Measurements from ENCODE around the gene TMEM184C.
A peak's percentile ranks its signal among the peaks of the same experiment; 100 is the strongest.

Gene TMEM184C

DNA sequence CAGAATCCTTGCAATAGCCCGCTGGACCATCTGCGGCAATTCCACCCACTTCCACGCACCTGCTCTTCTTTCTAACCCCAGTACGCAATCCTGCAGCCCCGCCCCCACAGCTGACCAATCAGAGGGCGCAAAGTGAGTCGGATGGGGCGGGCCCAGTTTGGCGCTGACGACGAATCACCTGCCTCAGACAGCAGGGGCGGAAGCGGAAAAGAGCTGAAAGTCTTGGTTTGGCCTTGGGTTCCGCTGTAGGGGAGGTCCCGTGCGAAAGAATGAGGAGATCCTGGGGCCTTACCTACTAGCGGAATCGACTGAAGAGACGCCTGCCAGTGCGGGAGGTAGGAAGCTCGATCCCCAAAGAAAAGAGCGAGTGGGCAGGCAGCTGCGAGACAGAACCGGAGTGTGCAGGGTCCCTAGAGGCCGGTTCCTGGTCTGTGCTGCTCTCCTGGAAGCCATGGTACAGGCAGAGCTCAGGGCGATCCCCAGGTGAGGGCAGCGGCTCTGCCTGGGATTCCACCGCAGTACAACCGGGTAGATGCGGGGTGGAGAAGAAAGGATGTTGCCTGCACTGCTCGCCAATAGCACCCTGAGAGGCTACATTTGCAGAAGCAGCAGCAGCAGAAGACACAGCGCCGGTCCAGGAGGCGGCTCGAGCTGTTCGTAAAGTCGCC lies at the start of gene TMEM184C:
Gene TMEM184C (plus strand): TSS at position 225 of the 668 bp plus-strand sequence. CDS start 560 bp downstream, outside the sequence.
- peak; percentile 100 for DNase-seq

DNA sequence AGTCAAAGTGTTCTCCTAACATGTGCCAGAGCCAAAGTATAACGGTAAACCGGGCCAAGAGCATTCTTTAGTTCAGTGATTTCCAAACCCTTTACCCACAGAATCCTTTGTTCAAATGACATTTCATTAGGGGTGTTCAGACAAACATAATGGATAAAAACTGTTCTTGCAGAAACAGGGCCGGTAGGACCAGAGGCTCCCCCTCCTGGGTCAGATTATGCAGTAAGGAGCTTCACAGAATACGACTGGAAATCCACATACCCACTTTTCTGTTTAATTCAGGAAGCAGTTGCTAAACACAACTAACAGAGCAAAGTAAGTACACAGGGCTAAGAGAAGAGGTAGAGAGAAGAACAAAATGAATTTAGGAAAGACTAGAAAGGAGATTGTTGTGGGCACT lies 46.6 kb upstream of the TMEM184C start:
- no peak for DNase-seq

DNA sequence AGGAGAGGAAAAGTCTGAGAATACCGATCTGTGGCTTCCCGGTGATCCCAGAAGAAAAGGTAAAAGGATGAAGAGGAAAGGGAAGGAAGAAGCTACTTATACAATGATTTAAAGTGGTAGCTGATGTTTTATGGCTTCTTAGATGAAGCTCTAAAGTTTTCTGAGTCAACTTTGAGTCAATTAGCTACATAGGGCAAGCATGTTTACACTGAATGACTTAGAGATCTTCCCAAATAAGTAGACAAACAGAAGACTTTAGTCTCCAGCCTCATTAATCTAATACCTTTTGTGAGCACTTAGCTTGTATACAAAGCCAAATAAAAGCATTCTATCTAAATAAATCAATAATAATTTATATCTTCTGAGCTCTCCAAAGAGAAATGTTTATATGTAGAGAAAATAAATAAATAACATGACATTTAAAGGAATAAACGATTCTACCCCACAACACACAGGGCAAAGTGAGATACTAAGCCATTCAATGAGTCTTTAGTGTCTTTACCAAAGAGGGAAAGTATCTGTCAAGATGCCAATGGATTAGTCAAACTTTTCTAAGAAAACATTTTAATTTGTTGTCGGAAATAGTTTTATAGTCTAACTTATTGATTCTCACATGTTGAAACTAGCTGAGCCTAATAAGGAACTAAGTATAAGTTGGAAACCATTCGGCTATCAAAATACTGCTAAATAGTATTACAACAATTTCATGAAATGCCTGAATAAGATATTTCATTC lies 46.0 kb upstream of the TMEM184C start:
- DNase-seq: no peak

DNA sequence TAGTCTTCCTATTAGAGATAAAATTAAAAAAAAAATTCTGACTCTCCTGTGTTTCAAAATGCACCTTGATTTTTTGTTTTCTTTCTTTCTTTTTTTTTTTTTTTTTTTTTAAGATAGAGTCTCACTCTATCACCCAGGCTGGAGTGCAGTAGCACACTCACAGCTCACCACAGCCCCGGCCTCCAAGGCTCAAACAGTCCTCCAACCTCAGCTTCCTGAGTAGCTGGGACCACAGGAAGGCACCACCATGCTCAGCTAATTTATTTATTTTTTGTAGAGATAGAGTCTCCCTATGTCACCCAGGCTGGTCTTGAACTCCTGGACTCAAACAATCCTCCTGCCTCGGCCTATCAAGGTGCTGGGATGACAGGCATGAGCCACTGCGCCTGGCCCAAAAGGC lies 41.1 kb upstream of the TMEM184C start:
- no peak for DNase-seq

DNA sequence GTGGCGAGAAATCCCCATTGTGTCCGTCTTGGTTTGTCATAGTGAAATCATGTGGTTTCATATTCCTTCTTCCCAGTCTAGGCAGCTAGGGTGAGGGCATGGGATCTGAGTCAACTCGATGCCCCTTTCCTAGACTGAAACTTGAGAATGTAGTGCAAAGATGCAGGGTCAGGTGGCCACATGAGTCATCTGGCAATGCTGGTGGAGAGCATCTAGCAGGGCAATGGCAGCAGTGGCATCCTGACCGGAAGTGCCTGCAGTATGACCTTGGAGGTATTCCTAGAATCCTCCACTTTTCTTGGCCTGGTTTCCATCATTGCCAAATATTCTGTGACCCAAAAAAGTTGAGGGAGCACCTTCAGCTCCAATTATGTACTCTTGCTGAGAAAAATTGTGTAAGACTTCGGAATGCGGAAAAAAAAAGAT lies 39.1 kb upstream of the TMEM184C start:
- no peak for DNase-seq

DNA sequence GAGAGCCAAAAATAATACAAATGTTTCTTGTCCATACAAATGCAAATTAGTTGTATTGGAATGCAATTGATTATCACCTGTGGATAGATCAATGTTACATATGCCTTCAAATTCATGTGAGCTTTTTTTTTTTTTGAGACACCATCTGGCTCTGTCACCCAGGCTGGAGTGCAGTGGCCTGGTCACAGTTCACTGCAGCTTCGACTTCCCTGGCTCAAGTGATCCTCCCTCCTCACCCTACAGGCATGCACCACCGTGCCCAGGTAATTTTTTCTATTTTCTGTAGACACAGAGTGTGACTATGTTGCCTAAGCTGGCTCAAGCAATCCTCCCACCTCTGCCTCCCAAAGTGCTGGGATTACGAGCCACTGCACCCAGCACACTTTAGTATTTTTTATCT lies 38.6 kb upstream of the TMEM184C start:
- DNase-seq: no peak

DNA sequence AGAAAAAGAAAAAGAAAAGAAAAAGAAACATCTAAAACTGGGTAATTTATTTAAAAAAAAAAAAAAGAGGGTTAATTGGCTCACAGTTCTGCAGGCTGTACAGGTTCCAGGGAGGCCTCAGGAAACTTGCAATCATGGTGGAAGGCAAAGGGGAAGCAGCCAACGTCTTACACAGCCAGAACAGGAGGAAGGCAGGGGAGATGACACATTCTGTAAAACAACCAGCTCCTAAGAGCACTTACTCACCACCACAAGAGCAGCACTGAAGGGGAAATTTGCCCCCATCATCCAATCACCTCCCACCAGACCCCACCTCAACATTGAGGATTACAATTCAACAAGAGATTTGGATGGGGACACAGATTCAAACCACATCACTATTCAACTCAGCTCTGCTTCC lies 36.8 kb upstream of the TMEM184C start:
- no peak for DNase-seq

DNA sequence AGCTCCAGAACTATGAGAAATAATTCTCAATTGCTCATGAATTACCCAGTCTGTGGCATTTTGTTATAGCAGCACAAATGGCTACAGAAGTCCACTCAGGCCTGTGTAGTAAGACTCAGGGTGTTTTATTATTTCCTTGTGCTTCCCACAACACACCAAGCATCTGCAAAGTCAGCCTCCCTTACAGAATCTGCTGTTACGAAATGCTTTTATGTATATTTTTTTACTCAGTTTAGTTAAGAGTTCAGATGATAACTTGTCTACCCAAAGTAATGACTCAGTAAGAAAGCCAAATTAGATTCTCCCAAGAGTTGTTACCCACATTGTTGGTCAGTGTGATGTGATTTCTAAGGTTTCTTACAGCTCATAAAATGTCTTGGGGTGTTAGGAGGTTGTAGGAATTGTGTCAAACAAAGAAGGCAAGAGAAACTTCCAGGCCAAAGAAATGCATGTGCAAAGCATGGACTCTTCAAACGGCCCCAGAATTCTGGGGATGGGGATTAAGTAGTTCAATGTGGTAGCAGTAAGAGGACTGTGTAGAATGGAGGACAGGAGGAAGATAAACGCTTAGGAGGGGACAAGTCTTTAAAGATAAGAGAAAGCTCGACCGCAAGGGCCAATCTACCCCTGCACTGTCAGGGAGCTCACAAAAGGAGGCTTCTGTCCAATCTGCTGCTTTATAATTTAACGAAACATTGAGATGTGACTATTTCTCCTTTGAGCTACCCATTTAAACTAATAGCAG lies 35.4 kb upstream of the TMEM184C start:
- DNase-seq: no peak

DNA sequence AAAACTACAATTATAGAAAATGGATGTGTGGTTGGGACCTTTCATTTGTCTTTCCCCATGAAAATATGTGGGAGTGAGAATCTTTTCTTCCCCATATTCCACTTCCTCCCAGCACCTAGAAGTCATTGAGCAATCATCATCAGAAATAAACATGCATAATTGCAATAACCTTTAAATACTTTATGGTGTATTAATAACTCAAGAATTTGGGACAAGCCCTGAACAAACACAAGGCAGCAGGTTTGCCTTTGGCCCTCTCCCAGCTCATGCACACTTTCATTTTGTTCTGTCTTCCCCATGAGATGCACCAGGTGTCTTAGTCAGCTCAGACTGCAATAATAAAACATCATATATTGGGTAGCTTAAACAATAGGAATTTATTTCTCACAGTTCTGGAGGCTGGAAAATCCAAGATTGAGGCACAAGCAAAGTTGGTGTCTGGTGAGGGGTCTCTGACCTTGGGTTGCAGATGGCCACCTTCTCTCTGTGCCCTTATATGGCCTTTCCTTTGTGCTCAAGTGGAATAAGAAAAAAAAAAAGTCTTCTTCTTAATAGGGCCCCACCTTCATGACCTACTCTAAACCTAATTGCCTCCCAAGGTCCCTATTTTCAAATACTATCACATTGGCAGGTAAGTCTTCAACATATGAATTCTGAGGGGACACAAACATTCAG lies 34.7 kb upstream of the TMEM184C start:
- no peak for DNase-seq

DNA sequence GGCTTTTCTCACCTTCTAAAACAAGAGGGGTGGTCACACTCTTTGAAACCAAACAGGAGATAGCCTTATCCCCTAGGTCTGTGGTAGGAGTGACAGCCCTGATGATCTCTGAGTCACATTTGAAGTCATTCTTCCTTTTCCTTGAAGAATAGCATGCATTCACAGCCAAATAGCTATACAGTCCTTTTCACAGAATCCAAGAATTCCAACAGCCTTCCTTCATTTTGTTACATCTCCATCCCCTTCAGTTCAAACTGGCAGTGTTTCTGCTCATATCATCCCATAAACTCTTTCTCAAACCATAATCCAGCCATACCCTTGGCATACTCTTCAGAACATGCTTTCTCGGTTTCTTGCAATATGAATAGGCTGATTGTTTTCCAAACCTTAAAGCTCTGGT lies 33.3 kb upstream of the TMEM184C start:
- DNase-seq: no peak

DNA sequence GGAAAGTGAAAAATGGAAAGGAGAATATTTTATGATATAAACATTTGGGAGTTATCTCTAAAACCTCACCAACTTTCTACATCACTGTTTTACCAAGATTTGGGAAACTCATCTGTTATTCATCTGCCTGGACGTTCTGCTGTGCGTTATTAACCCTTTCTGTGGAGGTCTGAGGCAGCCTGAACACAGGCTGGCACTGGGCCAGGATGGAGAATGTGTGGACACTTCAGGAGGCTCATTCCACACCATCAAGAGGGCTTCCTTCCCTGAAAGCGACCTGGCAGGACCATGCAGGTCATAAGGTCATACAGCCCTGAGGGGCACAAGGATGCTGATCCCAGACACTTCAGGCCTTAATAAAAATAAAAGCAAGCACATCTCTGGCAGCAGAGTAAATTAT lies 31.2 kb upstream of the TMEM184C start:
- no peak for DNase-seq

DNA sequence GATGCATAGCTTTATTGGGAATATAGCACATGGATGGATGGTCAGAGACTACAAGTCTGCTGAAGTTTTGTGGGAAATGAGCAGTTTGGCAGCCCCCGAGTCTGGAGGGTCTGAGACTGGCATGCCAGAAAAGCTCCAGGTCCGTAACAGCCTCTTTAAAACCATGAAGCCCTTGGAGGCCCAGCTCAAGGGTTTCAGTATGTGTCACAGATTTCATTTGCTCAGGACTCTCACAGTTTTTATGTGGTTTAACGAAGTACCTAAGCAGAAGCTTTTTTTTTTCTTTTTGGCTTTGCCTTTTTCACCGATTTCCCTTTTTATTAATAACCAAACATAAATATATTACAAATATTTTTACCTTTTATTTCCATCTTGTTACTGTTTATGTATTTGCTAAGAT lies 30.6 kb upstream of the TMEM184C start:
- no peak for DNase-seq

DNA sequence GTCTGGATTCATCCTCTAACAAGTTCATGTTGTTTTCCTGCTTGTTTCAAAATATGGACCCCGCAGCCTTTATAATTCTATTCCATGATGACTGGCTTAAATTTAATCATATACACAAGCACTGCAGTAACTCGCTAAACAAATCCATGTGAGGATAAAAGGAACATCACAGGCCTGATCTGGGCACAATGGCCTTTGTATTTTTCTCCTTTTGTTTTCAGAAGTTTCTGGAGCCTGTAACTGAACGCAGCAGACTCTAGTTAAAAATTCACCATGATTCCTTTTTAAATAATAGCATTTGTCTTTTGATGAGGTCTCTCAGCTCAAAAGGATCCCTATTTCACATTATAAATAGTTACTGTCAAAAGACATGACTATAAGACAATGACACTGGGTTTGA lies 30.2 kb upstream of the TMEM184C start:
- no peak for DNase-seq

DNA sequence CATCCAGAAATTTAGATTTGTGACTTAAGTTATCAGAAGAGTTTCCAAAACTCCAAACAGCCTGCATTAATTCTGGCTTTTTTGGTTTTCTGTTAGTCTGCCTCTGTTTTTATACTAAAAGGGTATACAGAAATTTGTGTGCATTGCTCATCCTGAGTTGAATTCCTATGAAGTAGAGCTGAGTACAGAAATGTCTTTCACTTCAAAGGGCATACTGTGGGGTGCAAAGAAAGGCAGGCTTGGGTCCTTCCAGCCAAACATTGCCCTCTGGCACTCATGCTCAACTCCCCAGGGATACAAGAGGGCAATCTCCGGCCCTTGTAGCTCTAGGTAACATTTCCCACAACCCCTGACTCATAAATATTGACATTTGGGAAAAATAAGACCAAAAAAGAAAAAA lies 27.6 kb upstream of the TMEM184C start:
- no peak for DNase-seq

DNA sequence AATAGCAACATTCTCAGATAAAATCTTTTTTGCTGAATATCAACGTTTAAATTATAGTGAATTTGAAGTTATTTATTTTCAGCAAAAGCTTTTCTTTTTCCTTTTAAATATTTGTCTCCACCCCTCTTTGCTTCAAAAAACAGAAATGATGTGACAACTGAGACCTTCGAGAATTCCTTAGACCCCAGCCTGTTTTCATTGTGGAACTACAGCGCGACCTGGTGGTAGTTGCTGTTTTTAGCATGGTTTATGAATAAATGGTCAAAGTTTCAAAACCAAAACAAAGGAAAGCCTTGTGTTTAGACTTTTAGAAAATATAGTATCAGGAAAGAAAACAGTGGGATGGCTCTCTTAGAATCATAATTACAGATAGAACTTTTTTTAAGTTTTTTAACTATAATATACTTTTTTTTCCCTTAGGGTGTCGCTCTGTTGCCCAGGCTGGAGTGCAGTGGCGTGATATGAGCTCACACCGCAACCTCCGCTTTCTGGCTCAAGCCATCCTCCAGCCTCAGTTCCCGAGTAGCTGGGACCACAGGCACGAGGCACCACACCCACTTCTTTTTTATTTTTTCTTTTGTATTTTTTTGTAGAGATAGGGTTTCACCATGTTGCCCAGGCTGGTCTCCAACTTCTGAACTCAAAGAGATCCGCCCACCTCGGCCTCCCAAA lies 26.8 kb upstream of the TMEM184C start:
- peak; percentile 69 for DNase-seq

DNA sequence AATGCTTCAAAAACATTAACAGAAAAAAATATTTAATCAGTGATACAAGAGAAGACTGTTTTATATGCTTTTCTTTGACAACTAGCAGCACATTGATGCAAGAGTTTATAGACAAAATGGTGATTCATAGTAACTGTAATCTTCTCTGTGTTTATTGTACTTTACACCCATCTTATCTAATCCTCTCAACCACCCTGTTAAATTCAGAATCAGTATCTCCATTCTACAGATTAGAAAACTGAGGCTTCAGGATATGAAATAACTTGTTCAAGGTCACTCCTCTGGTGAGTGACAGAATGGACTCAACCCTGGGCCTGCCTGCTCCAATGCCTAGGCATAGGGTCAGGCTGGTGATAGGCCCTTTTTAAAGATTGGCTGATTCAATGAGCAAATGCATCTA lies 26.1 kb upstream of the TMEM184C start:
- DNase-seq: no peak

DNA sequence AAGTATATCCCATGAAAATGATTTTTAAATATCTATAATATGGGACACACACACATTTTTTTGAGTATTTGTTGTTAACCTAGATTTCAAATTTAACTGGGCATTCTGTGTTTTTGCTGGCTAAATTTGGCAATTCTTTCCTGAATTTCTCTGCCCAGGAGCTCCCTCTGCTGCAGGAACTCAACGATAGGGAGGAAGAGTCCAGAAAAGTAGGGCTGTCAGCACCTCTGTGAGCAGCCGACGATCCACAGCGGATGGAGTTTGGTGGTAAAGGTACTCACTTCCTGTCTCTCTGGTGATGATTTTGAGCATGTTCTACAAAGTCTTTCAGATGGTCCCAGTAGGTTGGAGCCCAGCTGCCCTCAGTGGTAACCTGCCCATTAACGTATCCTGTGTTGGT lies 23.1 kb upstream of the TMEM184C start:
- no peak for DNase-seq

DNA sequence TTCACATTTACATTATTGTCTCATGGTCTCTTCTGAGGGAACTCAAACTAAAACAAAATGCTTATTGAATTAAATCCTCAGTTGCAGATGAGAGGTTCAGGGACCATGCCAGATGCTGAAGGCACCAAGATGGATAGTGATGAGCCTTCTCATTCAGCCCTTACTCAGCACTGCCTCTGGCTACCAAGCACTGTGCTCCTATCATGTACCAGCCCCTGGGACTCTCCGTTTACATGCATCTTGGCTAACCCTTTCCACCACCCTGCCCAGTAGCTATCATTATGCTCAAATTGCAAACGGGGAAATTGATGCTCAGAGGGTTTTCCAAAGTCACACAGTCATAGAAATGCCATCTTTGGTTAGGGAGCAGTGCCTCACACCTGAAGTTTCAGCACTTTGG lies 22.6 kb upstream of the TMEM184C start:
- DNase-seq: no peak

DNA sequence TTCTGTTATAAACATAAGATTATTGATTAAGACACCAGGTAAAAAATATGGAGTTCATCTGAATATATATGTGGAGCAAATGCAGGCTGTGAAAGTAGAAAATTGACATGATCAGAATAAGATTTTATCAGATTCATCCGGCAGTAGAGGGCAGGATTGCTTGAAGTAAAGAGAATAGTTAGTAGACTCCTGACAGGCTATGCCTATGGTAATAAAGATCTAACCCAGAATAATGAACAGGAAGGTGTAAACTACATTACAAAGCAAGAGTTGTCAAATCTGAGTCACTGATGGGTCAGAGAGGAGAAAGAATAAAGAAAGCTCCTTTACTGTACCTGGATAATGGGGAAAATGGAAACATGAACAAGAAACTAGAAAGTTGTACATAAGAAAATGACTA lies 20.8 kb upstream of the TMEM184C start:
- no peak for DNase-seq

DNA sequence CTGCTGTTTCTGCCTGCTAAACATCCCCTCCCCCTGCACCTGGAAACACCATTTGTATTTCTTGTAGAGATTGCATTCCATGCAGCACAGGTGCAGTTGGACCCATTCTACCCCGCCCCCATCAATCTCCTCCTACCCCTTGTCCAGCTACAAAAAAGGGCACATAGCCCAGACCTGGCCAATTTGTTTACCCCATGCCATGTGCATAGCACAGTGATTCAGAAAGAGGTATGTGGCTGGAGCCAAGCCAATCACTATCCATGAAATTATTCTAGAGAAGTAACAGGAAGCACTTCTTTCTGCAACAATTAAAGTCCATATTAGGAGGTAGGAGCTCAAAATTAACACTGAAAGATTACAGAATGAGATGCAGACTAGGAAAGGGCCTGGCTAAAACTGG lies 20.2 kb upstream of the TMEM184C start:
- DNase-seq: no peak

DNA sequence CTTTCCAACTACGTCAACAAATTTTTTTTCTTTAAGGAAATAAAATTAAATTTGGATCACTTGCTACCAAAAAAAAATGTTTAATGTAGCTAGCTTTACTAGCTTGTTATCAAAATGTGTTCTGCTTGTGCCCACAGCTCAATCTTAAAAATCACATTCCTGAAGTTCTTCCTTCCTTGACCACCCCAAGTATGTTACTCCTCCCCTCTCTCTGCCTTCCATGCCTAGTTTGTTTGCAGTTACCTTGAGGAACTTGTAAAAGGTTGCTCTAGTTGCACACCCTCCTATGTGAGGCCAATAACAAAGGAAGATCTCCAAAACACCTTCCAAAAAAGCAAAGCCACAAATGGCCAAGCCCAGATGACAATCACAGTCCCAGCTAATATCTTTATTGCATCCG lies 19.6 kb upstream of the TMEM184C start:
- no peak for DNase-seq

DNA sequence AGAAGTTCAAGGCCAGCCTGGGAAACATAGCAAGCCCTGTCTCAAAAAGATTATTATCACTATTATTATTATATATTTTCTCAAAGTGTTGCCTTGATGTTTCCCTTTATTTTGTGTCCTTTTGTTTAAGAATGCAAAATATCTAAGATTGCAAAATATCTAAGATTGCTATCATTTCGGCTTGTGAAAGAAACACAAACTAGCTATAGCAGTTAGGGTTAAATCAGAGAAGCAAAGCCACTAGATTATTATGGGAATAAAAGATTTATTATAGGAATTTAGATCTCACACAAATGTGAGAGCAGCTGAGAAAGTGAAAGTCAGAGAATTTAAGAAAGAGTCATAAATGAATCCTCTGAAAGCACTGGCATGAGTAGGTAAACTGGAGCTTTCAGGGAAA lies 18.0 kb upstream of the TMEM184C start:
- no peak for DNase-seq

DNA sequence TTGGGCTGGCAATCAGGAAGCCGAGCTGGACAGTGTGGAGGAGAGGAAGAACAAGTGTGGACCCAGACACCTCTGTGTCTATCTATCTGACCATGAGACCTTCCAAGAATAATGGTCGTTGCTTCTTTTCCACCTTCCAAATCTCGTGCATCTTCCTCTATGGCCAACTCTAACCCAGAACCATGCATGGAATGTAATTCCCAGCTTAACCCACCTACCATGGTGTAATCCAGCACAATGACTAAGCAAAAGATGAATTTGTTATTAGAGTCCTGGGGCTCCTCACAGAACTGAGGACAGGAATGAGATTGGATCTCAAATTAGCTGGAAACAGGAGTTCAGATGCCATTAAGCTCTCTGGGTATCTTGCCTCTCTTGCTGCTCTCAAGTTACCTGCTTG lies 17.4 kb upstream of the TMEM184C start:
- no peak for DNase-seq

All from activated CD8-positive, alpha-beta memory T cell treated with anti-CD3 and anti-CD28 coated beads for 24 hours (primary cell).